Liver (tissue), 3 donors: Measurements from ENCODE around the gene MAPK11.

Source experiments
- TAF1 ChIP-seq: conservative IDR thresholded peaks from 2 replicates; pipeline ENCODE4 v1.6.1; 2016; ENCODE audit warnings: antibody characterized with exemption, mild to moderate bottlenecking
- YY1 ChIP-seq: IDR thresholded peaks from 2 replicates; pipeline ENCODE4 v1.6.1; 2016; ENCODE audit warnings: antibody characterized with exemption, mild to moderate bottlenecking
- TF ChIP-seq, protein P1 (sequence below): fragments of 150-350 bp; IDR thresholded peaks from 2 replicates; pipeline ENCODE4 v1.5.1; 2017; ENCODE audit warnings: improper control_type of control experiment, low read depth, low read length; ENCODE audit not compliant: missing input control
- donor health status: healthy.
- donor health status: healthy.

GRCh38 chr22:50250249-50250554, 20.0 kb downstream of the MAPK11 start:
- TF ChIP-seq, protein P1, sequence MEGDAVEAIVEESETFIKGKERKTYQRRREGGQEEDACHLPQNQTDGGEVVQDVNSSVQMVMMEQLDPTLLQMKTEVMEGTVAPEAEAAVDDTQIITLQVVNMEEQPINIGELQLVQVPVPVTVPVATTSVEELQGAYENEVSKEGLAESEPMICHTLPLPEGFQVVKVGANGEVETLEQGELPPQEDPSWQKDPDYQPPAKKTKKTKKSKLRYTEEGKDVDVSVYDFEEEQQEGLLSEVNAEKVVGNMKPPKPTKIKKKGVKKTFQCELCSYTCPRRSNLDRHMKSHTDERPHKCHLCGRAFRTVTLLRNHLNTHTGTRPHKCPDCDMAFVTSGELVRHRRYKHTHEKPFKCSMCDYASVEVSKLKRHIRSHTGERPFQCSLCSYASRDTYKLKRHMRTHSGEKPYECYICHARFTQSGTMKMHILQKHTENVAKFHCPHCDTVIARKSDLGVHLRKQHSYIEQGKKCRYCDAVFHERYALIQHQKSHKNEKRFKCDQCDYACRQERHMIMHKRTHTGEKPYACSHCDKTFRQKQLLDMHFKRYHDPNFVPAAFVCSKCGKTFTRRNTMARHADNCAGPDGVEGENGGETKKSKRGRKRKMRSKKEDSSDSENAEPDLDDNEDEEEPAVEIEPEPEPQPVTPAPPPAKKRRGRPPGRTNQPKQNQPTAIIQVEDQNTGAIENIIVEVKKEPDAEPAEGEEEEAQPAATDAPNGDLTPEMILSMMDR, result no peak
- TF ChIP-seq TAF1 (no peak), YY1 (no peak)
